Endothelial cell of umbilical vein (primary cell): ENCODE data around the gene TGFA. TPM values are rescaled to one million over a fixed set of nuclear protein-coding genes. Genes with fewer than 3 reads are reported as not detected.
A peak's percentile ranks its signal among the peaks of the same experiment; 100 is the strongest.

Source experiments
- BruUV-seq: library from RNA; stranded (reverse); fragments of 400-500 nt; replicated peaks from 2 replicates; lab custom pipeline; 2021; lab: Mats Ljungman, UMichigan
- CTCF ChIA-PET: fragments of 300-600, 350-600 bp; sonication (Branson Sonifier 250); formaldehyde crosslinking; loops from one replicate; lab custom pipeline; 2021; ENCODE audit warnings: antibody characterized with exemption, inconsistent platforms; lab: Charles Lee
- POLR2A ChIA-PET: fragments of 300-600, 350-600 bp; sonication (Branson Sonifier 250); formaldehyde crosslinking; loops from one replicate; lab custom pipeline; 2021; ENCODE audit warnings: antibody characterized with exemption, inconsistent platforms; lab: Charles Lee
- DNase-seq: peaks from one replicate; pipeline ENCODE4 v3.0.0-alpha.2; 2011; ENCODE audit warnings: low read depth, low spot score
- FAIRE-seq: peaks from 2 replicates; lab custom pipeline; 2011; peaks lifted over from hg19 to GRCh38; lab: Jason Lieb, UNC
- H2AFZ ChIP-seq: 2 replicates; pipeline ENCODE4 v1.6.0; 2012; ENCODE audit warnings: low read depth, low read length, control low read depth, inconsistent platforms
- H3K27ac ChIP-seq: 2 replicates; pipeline ENCODE4 v1.5.1; 2011; ENCODE audit warnings: low read depth, mild to moderate bottlenecking, control low read depth, low read length, moderate library complexity; ENCODE audit not compliant: insufficient read depth
- H3K27me3 ChIP-seq, 2 experiments: 2 replicates each; pipeline versions ENCODE4 v1.6.0 to v1.6.1; 2011; ENCODE audit warnings: low read length in 2 of 2, mixed read lengths in 1 of 2; ENCODE audit not compliant: control insufficient read depth in 2 of 2, insufficient read depth in 2 of 2
- H3K36me3 ChIP-seq, 2 experiments: 2 replicates in 1 of 2; 3 replicates in 1 of 2; pipeline ENCODE4 v1.5.1; 2011; ENCODE audit warnings: low read length in 2 of 2, mild to moderate bottlenecking in 1 of 2, moderate library complexity in 1 of 2; ENCODE audit not compliant: control insufficient read depth in 2 of 2, insufficient read depth in 2 of 2; ENCODE audit errors: extremely low read depth in 1 of 2
- H3K4me1 ChIP-seq: 3 replicates; pipeline ENCODE4 v1.5.1; 2011; ENCODE audit warnings: mild to moderate bottlenecking, low read length; ENCODE audit not compliant: control insufficient read depth, insufficient read depth; ENCODE audit errors: extremely low read depth
- H3K4me2 ChIP-seq: 2 replicates; pipeline ENCODE4 v1.6.1; 2011; ENCODE audit warnings: low read length, control low read depth, mixed read lengths; ENCODE audit not compliant: insufficient read depth
- H3K4me3 ChIP-seq, 3 experiments: fragments of 200-600 bp in 1 of 3; sonication (generic), shearing (Covaris generic) in 1 of 3; replicated peaks in 1 of 3; 2 replicates each; pipeline ENCODE4 v1.5.1; 2011 to 2016; ENCODE audit warnings: control low read depth in 3 of 3, low read length in 3 of 3, mild to moderate bottlenecking in 2 of 3, inconsistent platforms in 1 of 3, low read depth in 1 of 3, moderate library complexity in 1 of 3; ENCODE audit not compliant: insufficient read depth in 1 of 3
- H3K79me2 ChIP-seq: 2 replicates; pipeline ENCODE4 v1.6.0; 2012; ENCODE audit warnings: low read length, inconsistent platforms; ENCODE audit not compliant: control insufficient read depth, insufficient read depth
- H3K9ac ChIP-seq: replicated peaks from 2 replicates; pipeline ENCODE3; 2011; ENCODE audit warnings: low read length, control low read depth; ENCODE audit not compliant: insufficient read depth; ENCODE audit errors: extremely low read depth
- H3K9me1 ChIP-seq: replicated peaks from 3 replicates; pipeline ENCODE4 v1.6.0; 2011; ENCODE audit warnings: mild to moderate bottlenecking, low read length; ENCODE audit not compliant: control insufficient read depth, insufficient read depth; ENCODE audit errors: extremely low read depth
- H3K9me3 ChIP-seq: replicated peaks from 2 replicates; pipeline ENCODE4 v1.5.1; 2012; ENCODE audit warnings: low read length, inconsistent platforms; ENCODE audit not compliant: control insufficient read depth, insufficient read depth
- H4K20me1 ChIP-seq: replicated peaks from 2 replicates; pipeline ENCODE3; 2011; ENCODE audit warnings: mild to moderate bottlenecking, low read length; ENCODE audit not compliant: control insufficient read depth, insufficient read depth; ENCODE audit errors: extremely low read depth
- EZH2 ChIP-seq: IDR thresholded peaks from 2 replicates; pipeline ENCODE4 v1.6.1; 2012; ENCODE audit warnings: borderline replicate concordance, low read depth, mild to moderate bottlenecking, moderate library complexity, low read length, inconsistent platforms; ENCODE audit not compliant: severe bottlenecking
- FOS ChIP-seq: IDR thresholded peaks from 2 replicates; pipeline ENCODE4 v1.6.1; 2011; ENCODE audit warnings: mild to moderate bottlenecking, low read length, moderate library complexity, borderline replicate concordance; ENCODE audit not compliant: insufficient read depth
- GATA2 ChIP-seq: IDR thresholded peaks from 2 replicates; pipeline ENCODE4 v1.7.0; 2011; ENCODE audit warnings: low read depth, mild to moderate bottlenecking, moderate library complexity, mixed read lengths, low read length; ENCODE audit not compliant: insufficient read length, insufficient read depth
- JUN ChIP-seq: IDR thresholded peaks from 2 replicates; pipeline ENCODE4 v1.6.1; 2011; ENCODE audit warnings: borderline replicate concordance, low read depth; ENCODE audit not compliant: insufficient read length, insufficient read depth
- MYC ChIP-seq: IDR thresholded peaks from one replicate; pipeline ENCODE4 v1.6.1; 2011; ENCODE audit warnings: mild to moderate bottlenecking, low read depth, low read length
- POLR2A ChIP-seq: IDR thresholded peaks from 2 replicates; pipeline ENCODE4 v1.6.1; 2012; ENCODE audit warnings: low read depth, mild to moderate bottlenecking, control low read depth, low read length
- POLR2AphosphoS5 ChIP-seq: IDR thresholded peaks from 2 replicates; pipeline ENCODE4 v1.6.1; 2012; ENCODE audit warnings: low read depth, mild to moderate bottlenecking, control low read depth, low read length, moderate library complexity; ENCODE audit not compliant: insufficient read depth
- dilution Hi-C: fragments of 300-500 bp; cut with MboI; formaldehyde crosslinking; loops from one replicate; pipeline ENCODE4 v1.15.0; 2019; ENCODE audit warnings: low sequenced_read_pairs; ENCODE audit not compliant: extremely low pct_ligation_motif_present
- intact Hi-C: fragments of 100-400 bp; cut with micrococcal nuclease; formaldehyde crosslinking; loops from one replicate; pipeline ENCODE4 v1.10.0; 2022
- polyA plus RNA-seq, 4 experiments: library from polyadenylated mRNA; depleted of rRNA in 3 of 4; stranded (reverse) in 3 of 4; unstranded in 1 of 4; fragments of >200 nt; gene quantifications; 2 replicates each; pipeline versions ENCODE4 v1.2.1 to v1.2.3, GENCODE V29; 2011 to 2012; ENCODE audit warnings: missing spikeins in 1 of 4
- total RNA-seq: library from RNA; stranded (reverse); gene quantifications from 2 replicates; pipeline ENCODE4 v1.2.3, GENCODE V29; 2021
- TF ChIP-seq, protein P1 (sequence below), 2 donors: IDR thresholded peaks; 1 replicate in 1 of 2; 2 replicates in 1 of 2; pipeline ENCODE4 v1.5.1; 2011; ENCODE audit warnings: low read length in 2 of 2, mild to moderate bottlenecking in 2 of 2, moderate library complexity in 2 of 2, control low read depth in 1 of 2, inconsistent platforms in 1 of 2, low read depth in 1 of 2; ENCODE audit not compliant: insufficient read depth in 1 of 2; ENCODE audit errors: extremely low read depth in 1 of 2
- TF ChIP-seq, protein P2 (sequence below): IDR thresholded peaks from 2 replicates; pipeline ENCODE4 v1.6.1; 2011; ENCODE audit not compliant: insufficient read depth, insufficient read length

TGFA gene
- total and polyA plus RNA-seq, 2 donors (not counting 3 experiments of a cell fraction or from before 2014, with no cell fraction given) = 0.22 to 0.32 TPM

DNA sequence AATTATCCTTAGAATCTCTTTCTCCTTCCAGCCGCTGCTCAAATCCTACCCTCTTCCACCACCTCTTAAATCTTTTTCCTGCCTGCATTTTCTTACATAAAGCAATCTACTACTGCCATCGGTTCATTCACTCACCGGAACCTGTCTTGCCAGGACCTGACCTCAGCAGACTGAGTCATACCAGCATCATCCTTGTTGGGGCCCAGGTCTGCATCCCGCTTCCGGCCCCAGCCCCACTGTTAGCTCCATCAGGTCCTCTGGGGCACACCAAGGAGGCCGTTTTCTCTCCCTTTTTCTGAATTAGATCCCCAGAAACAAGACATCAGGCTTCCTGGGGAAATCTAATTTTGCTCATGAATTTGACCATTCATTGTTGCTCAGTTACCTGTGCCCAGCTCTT lies 42.7 kb upstream of the TGFA start:
- Histone ChIP-seq H3K79me2 (no peaks in the 10 kb centered on the region), H3K36me3 (no peaks in the 10 kb centered on the region), H3K27me3 (peaks cover 2 to 4% of the 10 kb centered on the region in 2 experiments), H3K27ac (peak overlapping the region; percentile 5), H3K9ac (no peak overlapping the region), H3K9me3 (no peaks in the 10 kb centered on the region), H3K4me2 (no peak overlapping the region), H3K9me1 (no peaks in the 10 kb centered on the region), H3K4me1 (peaks cover 2% of the 10 kb centered on the region), H2AFZ (peak overlapping the region; percentile 33), H3K4me3 (no peak overlapping the region), H4K20me1 (no peaks in the 10 kb centered on the region)
- intact Hi-C loops = no loop called here
- FAIRE-seq = no peak
- dilution Hi-C loops = no loop called here
- BruUV-seq = no TSS peak
- peak; percentile 25 for DNase-seq
- ChIA-PET CTCF (no interaction called here), POLR2A (no interaction called here)
- TF ChIP-seq MYC (no peak), FOS (peak; percentile 42), POLR2AphosphoS5 (peak; percentile 21), JUN (no peak), GATA2 (peak; percentile 11), POLR2A (no peak), EZH2 (no peak)
- TF ChIP-seq, protein P1, sequence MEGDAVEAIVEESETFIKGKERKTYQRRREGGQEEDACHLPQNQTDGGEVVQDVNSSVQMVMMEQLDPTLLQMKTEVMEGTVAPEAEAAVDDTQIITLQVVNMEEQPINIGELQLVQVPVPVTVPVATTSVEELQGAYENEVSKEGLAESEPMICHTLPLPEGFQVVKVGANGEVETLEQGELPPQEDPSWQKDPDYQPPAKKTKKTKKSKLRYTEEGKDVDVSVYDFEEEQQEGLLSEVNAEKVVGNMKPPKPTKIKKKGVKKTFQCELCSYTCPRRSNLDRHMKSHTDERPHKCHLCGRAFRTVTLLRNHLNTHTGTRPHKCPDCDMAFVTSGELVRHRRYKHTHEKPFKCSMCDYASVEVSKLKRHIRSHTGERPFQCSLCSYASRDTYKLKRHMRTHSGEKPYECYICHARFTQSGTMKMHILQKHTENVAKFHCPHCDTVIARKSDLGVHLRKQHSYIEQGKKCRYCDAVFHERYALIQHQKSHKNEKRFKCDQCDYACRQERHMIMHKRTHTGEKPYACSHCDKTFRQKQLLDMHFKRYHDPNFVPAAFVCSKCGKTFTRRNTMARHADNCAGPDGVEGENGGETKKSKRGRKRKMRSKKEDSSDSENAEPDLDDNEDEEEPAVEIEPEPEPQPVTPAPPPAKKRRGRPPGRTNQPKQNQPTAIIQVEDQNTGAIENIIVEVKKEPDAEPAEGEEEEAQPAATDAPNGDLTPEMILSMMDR (IDR thresholded peaks at IDR 0.05; ENCODE audit: extremely low read depth in 1 of 2, insufficient read depth in 1 of 2, low read depth in 1 of 2, low read length in 2 of 2) = no peak
- TF ChIP-seq, protein P2, sequence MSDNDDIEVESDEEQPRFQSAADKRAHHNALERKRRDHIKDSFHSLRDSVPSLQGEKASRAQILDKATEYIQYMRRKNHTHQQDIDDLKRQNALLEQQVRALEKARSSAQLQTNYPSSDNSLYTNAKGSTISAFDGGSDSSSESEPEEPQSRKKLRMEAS = no peak
